H1 (cell line): Measurements from ENCODE around the gene ITGB4. TPM values are rescaled to one million over a fixed set of nuclear protein-coding genes. Genes with fewer than 3 reads are reported as not detected.

ENCODE experiments used
- CTCF ChIA-PET: fragments of 300-600 bp; sonication (Branson Sonifier 250); formaldehyde crosslinking; loops from one replicate; lab custom pipeline; 2021; ENCODE audit not compliant: partially characterized antibody; lab: Charles Lee
- POLR2A ChIA-PET: fragments of 300-600 bp; sonication (Branson Sonifier 250); formaldehyde crosslinking; loops from one replicate; lab custom pipeline; 2021; ENCODE audit warnings: inconsistent platforms; ENCODE audit not compliant: partially characterized antibody; lab: Charles Lee
- DNase-seq, 2 experiments: peaks; one replicate each; pipeline versions ENCODE4 v3.0.0 to v3.0.0-alpha.2; 2010 to 2022; ENCODE audit warnings: low spot score in 2 of 2, low read depth in 1 of 2, mixed read lengths in 1 of 2
- FAIRE-seq: peaks from 2 replicates; lab custom pipeline; 2011; peaks lifted over from hg19 to GRCh38; lab: Jason Lieb, UNC
- H2AFZ ChIP-seq: 2 replicates; pipeline ENCODE4 v1.8.1; 2012; ENCODE audit warnings: low read length, inconsistent platforms
- H2AK5ac ChIP-seq: 2 replicates; pipeline ENCODE4 v1.6.1; 2013; ENCODE audit warnings: low read depth, low read length
- H2BK120ac ChIP-seq: replicated peaks from 2 replicates; pipeline ENCODE3; 2013; ENCODE audit warnings: low read depth, low read length, inconsistent platforms
- H2BK12ac ChIP-seq: 2 replicates; pipeline ENCODE4 v1.6.1; 2013; ENCODE audit warnings: low read depth, low read length
- H2BK15ac ChIP-seq: 2 replicates; pipeline ENCODE4 v1.6.1; 2013; ENCODE audit warnings: low read length
- H2BK20ac ChIP-seq: 2 replicates; pipeline ENCODE4 v1.6.1; 2013; ENCODE audit warnings: low read length
- H2BK5ac ChIP-seq: 2 replicates; pipeline ENCODE4 v1.6.1; 2013; ENCODE audit warnings: low read depth, low read length
- H3K14ac ChIP-seq: 2 replicates; pipeline ENCODE4 v1.6.1; 2013; ENCODE audit warnings: inconsistent platforms; ENCODE audit not compliant: insufficient read length
- H3K18ac ChIP-seq: 2 replicates; pipeline ENCODE4 v1.6.1; 2013; ENCODE audit warnings: low read length; ENCODE audit errors: extremely low read depth
- H3K23ac ChIP-seq: 2 replicates; pipeline ENCODE4 v1.6.1; 2013; ENCODE audit warnings: inconsistent platforms; ENCODE audit not compliant: insufficient read length
- H3K23me2 ChIP-seq: 2 replicates; pipeline ENCODE4 v1.6.1; 2013; ENCODE audit warnings: low read depth, low read length
- H3K27ac ChIP-seq: 2 replicates; pipeline ENCODE4 v1.6.1; 2011; ENCODE audit warnings: low read depth, low read length, inconsistent platforms
- H3K27me3 ChIP-seq, 4 experiments: replicated peaks in 1 of 4; 1 replicate in 1 of 4; 2 replicates in 3 of 4; pipeline versions ENCODE4 v1.6.1 to v1.8.1; 2011 to 2013; ENCODE audit warnings: low read length in 3 of 4, mild to moderate bottlenecking in 3 of 4, inconsistent platforms in 2 of 4, mixed read lengths in 2 of 4, moderate library complexity in 1 of 4; ENCODE audit not compliant: control insufficient read depth in 3 of 4, insufficient read depth in 3 of 4; ENCODE audit errors: extremely low read depth in 1 of 4
- H3K36me3 ChIP-seq, 4 experiments: 2 replicates each; pipeline versions ENCODE4 v1.6.1 to v1.8.1; 2011 to 2013; ENCODE audit warnings: mild to moderate bottlenecking in 4 of 4, low read length in 3 of 4, moderate library complexity in 2 of 4, control low read depth in 1 of 4, inconsistent platforms in 1 of 4; ENCODE audit not compliant: insufficient read depth in 4 of 4, control insufficient read depth in 2 of 4
- H3K4ac ChIP-seq: replicated peaks from 2 replicates; pipeline ENCODE3; 2013; ENCODE audit warnings: low read length, low read depth, mixed read lengths, inconsistent platforms; ENCODE audit not compliant: insufficient read length
- H3K4me1 ChIP-seq, 4 experiments: replicated peaks in 1 of 4; 1 replicate in 1 of 4; 2 replicates in 3 of 4; pipeline versions ENCODE4 v1.6.1 to v1.8.1; 2011 to 2013; ENCODE audit warnings: low read length in 3 of 4, inconsistent platforms in 2 of 4, mixed read lengths in 1 of 4; ENCODE audit not compliant: insufficient read depth in 4 of 4, control insufficient read depth in 3 of 4
- H3K4me2 ChIP-seq, 2 experiments: 2 replicates each; pipeline versions ENCODE4 v1.6.1 to v1.8.1; 2011 to 2013; ENCODE audit warnings: low read depth in 2 of 2, low read length in 2 of 2, control low read depth in 1 of 2, inconsistent platforms in 1 of 2, mild to moderate bottlenecking in 1 of 2; ENCODE audit not compliant: insufficient read depth in 1 of 2
- H3K4me3 ChIP-seq, 4 experiments: fragments of 200-600, 300-600 bp in 1 of 4; sonication (generic), shearing (Covaris generic), sonication (Bioruptor Twin) in 1 of 4; 2 replicates each; pipeline versions ENCODE4 v1.5.1 to v1.8.1; 2011 to 2016; ENCODE audit warnings: low read length in 4 of 4, low read depth in 3 of 4, control low read depth in 2 of 4, inconsistent platforms in 2 of 4, mild to moderate bottlenecking in 2 of 4, mixed read lengths in 1 of 4, moderate library complexity in 1 of 4; ENCODE audit not compliant: insufficient read depth in 2 of 4; ENCODE audit errors: extremely low read depth in 1 of 4
- H3K56ac ChIP-seq: replicated peaks from 2 replicates; pipeline ENCODE3; 2013; ENCODE audit warnings: low read depth, mild to moderate bottlenecking, mixed read lengths, low read length, inconsistent platforms; ENCODE audit not compliant: insufficient read length
- H3K79me1 ChIP-seq: 2 replicates; pipeline ENCODE4 v1.6.1; 2013; ENCODE audit warnings: low read depth, low read length, control low read depth
- H3K79me2 ChIP-seq, 2 experiments: 2 replicates each; pipeline versions ENCODE4 v1.6.1 to v1.8.1; 2012 to 2013; ENCODE audit warnings: low read length in 2 of 2, mild to moderate bottlenecking in 2 of 2, inconsistent platforms in 1 of 2; ENCODE audit not compliant: insufficient read depth in 2 of 2, control insufficient read depth in 1 of 2
- H3K9ac ChIP-seq, 4 experiments: replicated peaks in 1 of 4; 1 replicate in 1 of 4; 2 replicates in 3 of 4; pipeline versions ENCODE4 v1.6.1 to v1.8.1; 2011 to 2013; ENCODE audit warnings: low read depth in 3 of 4, low read length in 3 of 4, control low read depth in 2 of 4, mild to moderate bottlenecking in 2 of 4, moderate library complexity in 2 of 4, inconsistent platforms in 1 of 4; ENCODE audit errors: extremely low read depth in 1 of 4
- H3K9me3 ChIP-seq, 2 experiments: 2 replicates each; pipeline versions ENCODE4 v1.6.1 to v1.8.1; 2012 to 2013; ENCODE audit warnings: mild to moderate bottlenecking in 2 of 2, moderate library complexity in 2 of 2, control low read depth in 1 of 2, inconsistent platforms in 1 of 2, low read depth in 1 of 2, low read length in 1 of 2, mixed read lengths in 1 of 2; ENCODE audit not compliant: insufficient read depth in 2 of 2
- H4K20me1 ChIP-seq, 2 experiments: replicated peaks in 1 of 2; 2 replicates each; pipeline versions ENCODE3 to v1.8.1; 2011 to 2013; ENCODE audit warnings: inconsistent platforms in 2 of 2, low read length in 2 of 2, mild to moderate bottlenecking in 1 of 2; ENCODE audit not compliant: insufficient read depth in 2 of 2, control insufficient read depth in 1 of 2
- H4K5ac ChIP-seq: 2 replicates; pipeline ENCODE4 v1.6.1; 2013; ENCODE audit warnings: low read length, low read depth, mixed read lengths, inconsistent platforms; ENCODE audit not compliant: insufficient read length
- H4K8ac ChIP-seq: 2 replicates; pipeline ENCODE4 v1.8.0; 2013; ENCODE audit warnings: mild to moderate bottlenecking, moderate library complexity, low read length, inconsistent platforms; ENCODE audit not compliant: insufficient read depth; ENCODE audit errors: extremely low read depth
- H4K91ac ChIP-seq: replicated peaks from 2 replicates; pipeline ENCODE3; 2013; ENCODE audit warnings: low read length, mixed read lengths, inconsistent platforms; ENCODE audit not compliant: insufficient read length
- CBX8 ChIP-seq: fragments of 300-800, 300-1000 bp; sonication (generic); IDR thresholded peaks from 2 replicates; pipeline ENCODE4 v1.7.1; 2016; ENCODE audit warnings: low read depth, low read length, borderline replicate concordance
- CHD1 ChIP-seq: IDR thresholded peaks from 2 replicates; pipeline ENCODE4 v1.6.1; 2012; ENCODE audit warnings: low read depth, low read length, improper control_type of control experiment
- CREB1 ChIP-seq: IDR thresholded peaks from 2 replicates; pipeline ENCODE4 v1.6.1; 2012; ENCODE audit warnings: inconsistent platforms
- CTCF ChIP-seq, 3 experiments: IDR thresholded peaks; 1 replicate in 2 of 3; 2 replicates in 1 of 3; pipeline versions ENCODE4 v1.5.1 to v1.6.1; 2011; ENCODE audit warnings: low read length in 3 of 3, mild to moderate bottlenecking in 3 of 3, inconsistent platforms in 2 of 3, low read depth in 1 of 3, moderate library complexity in 1 of 3; ENCODE audit not compliant: insufficient read depth in 1 of 3; ENCODE audit errors: control extremely low read depth in 1 of 3
- FOSL1 ChIP-seq: IDR thresholded peaks from 2 replicates; pipeline ENCODE4 v1.6.1; 2011; ENCODE audit warnings: mild to moderate bottlenecking, low read depth, low read length, moderate library complexity; ENCODE audit not compliant: insufficient read depth
- HDAC2 ChIP-seq, 2 experiments: fragments of 300-600 bp in 1 of 2; sonication (generic) in 1 of 2; IDR thresholded peaks; 2 replicates each; pipeline ENCODE4 v1.6.1; 2011 to 2012; ENCODE audit warnings: low read depth in 2 of 2, low read length in 2 of 2, mild to moderate bottlenecking in 2 of 2, moderate library complexity in 2 of 2, borderline replicate concordance in 1 of 2, inconsistent platforms in 1 of 2
- JUN ChIP-seq: IDR thresholded peaks from 2 replicates; pipeline ENCODE4 v1.6.1; 2011; ENCODE audit warnings: low read depth, mild to moderate bottlenecking, improper control_type of control experiment, low read length
- KDM4A ChIP-seq: IDR thresholded peaks from one replicate; pipeline ENCODE4 v1.7.1; 2012; ENCODE audit warnings: low read depth, mild to moderate bottlenecking, moderate library complexity, low read length, inconsistent platforms; ENCODE audit not compliant: severe bottlenecking
- MAFK ChIP-seq: IDR thresholded peaks from 2 replicates; pipeline ENCODE4 v1.6.1; 2012; ENCODE audit warnings: low read depth, mild to moderate bottlenecking, improper control_type of control experiment, low read length
- RXRA ChIP-seq: IDR thresholded peaks from 2 replicates; pipeline ENCODE4 v1.6.1; 2011; ENCODE audit warnings: low read depth, mild to moderate bottlenecking, low read length, moderate library complexity; ENCODE audit not compliant: insufficient read depth
- WGBS, 2 experiments: shearing (Covaris generic) in 1 of 2; methylation state at CpG; one replicate each; pipeline versions ENCODE4 v1.1.6 to v1.1.7; 2013 to 2015; ENCODE audit warnings: low lambda C conversion rate in 2 of 2, mixed read lengths in 2 of 2, inconsistent platforms in 1 of 2, low coverage in 1 of 2, missing lambda C conversion rate in 1 of 2; ENCODE audit not compliant: insufficient replicate concordance in 2 of 2, insufficient coverage in 1 of 2, insufficient read length in 1 of 2; ENCODE audit errors: extremely low coverage in 1 of 2, missing lambda C conversion rate in 1 of 2; 5-methylcytosine and 5-hydroxymethylcytosine counted together
- polyA plus RNA-seq, 7 experiments: library from polyadenylated mRNA; depleted of rRNA in 3 of 7; stranded (reverse) in 5 of 7; unstranded in 2 of 7; fragments of >200 nt in 5 of 7; fragments of 200-250 nt in 2 of 7; gene quantifications; 1 replicate in 5 of 7; 2 replicates in 1 of 7; 4 replicates in 1 of 7; pipeline versions ENCODE4 v1.2.1 to v1.2.3, GENCODE V29; 2011 to 2013; ENCODE audit warnings: missing spikeins in 2 of 7, mixed read lengths in 2 of 7
- total RNA-seq: library from RNA; stranded (reverse); fragmentation: NEBNext Ultra II Directional; extraction: Animal tissue kit (Norgen Biotek cat#: 25700); gene quantifications from 2 replicates; pipeline ENCODE4 v1.2.1, GENCODE V29; 2021

The ITGB4 gene
- total and polyA plus RNA-seq, 2 of the 8 experiments (the other 6 are each of a cell fraction or from before 2014, with no cell fraction given) = 5.2 to 5.6 TPM

DNA sequence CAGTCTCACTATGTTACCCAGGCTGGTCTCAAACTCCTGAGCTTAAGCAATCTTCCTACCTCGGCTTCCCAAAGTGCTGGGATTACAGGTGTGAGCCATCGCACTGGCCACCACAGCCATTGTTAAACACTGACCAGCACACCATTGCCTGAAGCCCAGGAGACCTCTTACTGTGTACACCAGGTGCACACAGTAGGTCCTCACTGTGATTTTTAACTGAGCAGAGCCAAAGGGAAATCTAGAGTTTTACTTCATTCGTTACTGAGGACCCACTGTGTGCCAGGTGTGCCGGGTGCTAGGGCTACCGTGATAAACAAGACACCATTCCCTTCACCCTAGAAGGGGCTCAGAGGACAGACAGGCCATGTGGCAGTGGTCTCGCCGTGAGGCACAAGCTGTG is 4.2 kb downstream of the ITGB4 start:
- no peak overlapping the region for H3K18ac ChIP-seq
- H4K5ac ChIP-seq = no peak overlapping the region
- H3K9me3 ChIP-seq = no peaks in the 10 kb centered on the region
- H3K4me2 ChIP-seq = no peak overlapping the region
- H3K9ac ChIP-seq = no peak overlapping the region
- H2BK15ac ChIP-seq = no peak overlapping the region
- no peak overlapping the region for H4K8ac ChIP-seq
- WGBS, 2 experiments = 93% methylated on average over 7 of the region's 7 CpGs; no CpG with 5 or more reads in 1 of the 2 experiments
- H3K27me3 ChIP-seq = peaks cover 3 to 11% (median 4%) of the 10 kb centered on the region in 4 experiments; a peak in 6 of 7 replicates
- H3K4me1 ChIP-seq = peaks cover 0 to 8% (median 3%) of the 10 kb centered on the region in 4 experiments; a peak in 4 of 7 replicates
- no peak overlapping the region for H2BK120ac ChIP-seq
- no peak overlapping the region for H3K56ac ChIP-seq
- no peaks in the 10 kb centered on the region for H3K36me3 ChIP-seq
- ChIA-PET POLR2A (interaction anchor here (1.3 to 1.9 kb wide), 4 partner anchors 21 to 51 kb away, joined by 3 to 4 read pairs (median 4); no protein-coding TSS in a partner anchor), CTCF (interaction anchor here (1.0 to 5.6 kb wide), 5 partner anchors 13 to 100 kb away, joined by 3 to 64 read pairs (median 7); partner anchors contain the start of gene SMIM5)
- no peaks in the 10 kb centered on the region for H3K79me2 ChIP-seq
- H2BK20ac ChIP-seq = no peak overlapping the region
- H2AK5ac ChIP-seq = no peak overlapping the region
- FAIRE-seq = no peak
- no peak overlapping the region for H2AFZ ChIP-seq
- H4K20me1 ChIP-seq = peaks cover 0 to 5% of the 10 kb centered on the region in 2 experiments
- no peak overlapping the region for H3K27ac ChIP-seq
- no peak overlapping the region for H2BK12ac ChIP-seq
- no peak overlapping the region for H3K14ac ChIP-seq
- H3K23me2 ChIP-seq = peaks cover 10% of the 10 kb centered on the region; the same call in 1 of the 2 replicates
- no peak overlapping the region for H4K91ac ChIP-seq
- H3K79me1 ChIP-seq = no peaks in the 10 kb centered on the region
- no peak overlapping the region for H3K4ac ChIP-seq
- H3K23ac ChIP-seq = no peak overlapping the region
- no peak overlapping the region for H2BK5ac ChIP-seq
- no peak overlapping the region for H3K4me3 ChIP-seq
- DNase-seq = no peak
- TF ChIP-seq MAFK (no peak), CHD1 (no peak), CTCF (IDR thresholded peaks at IDR 0.05; ENCODE audit: control extremely low read depth in 1 of 3, insufficient read depth in 1 of 3, low read depth in 1 of 3, low read length in 3 of 3) (no peak), HDAC2 (IDR thresholded peaks at IDR 0.05; ENCODE audit: borderline replicate concordance in 1 of 2, low read depth in 2 of 2, low read length in 2 of 2) (no peak), RXRA (no peak), JUN (no peak), CREB1 (no peak), FOSL1 (no peak), CBX8 (no peak), KDM4A (no peak)
